ENCODE measurements around the gene HYAL1. TPM values are rescaled to one million over a fixed set of nuclear protein-coding genes. Genes with fewer than 3 reads are reported as not detected.
A peak's percentile ranks its signal among the peaks of the same experiment; 100 is the strongest.

Gene HYAL1
- total RNA-seq, 4 donors from 2014 or later = 1.8 to 8.9 (median 4.8) TPM

DNA sequence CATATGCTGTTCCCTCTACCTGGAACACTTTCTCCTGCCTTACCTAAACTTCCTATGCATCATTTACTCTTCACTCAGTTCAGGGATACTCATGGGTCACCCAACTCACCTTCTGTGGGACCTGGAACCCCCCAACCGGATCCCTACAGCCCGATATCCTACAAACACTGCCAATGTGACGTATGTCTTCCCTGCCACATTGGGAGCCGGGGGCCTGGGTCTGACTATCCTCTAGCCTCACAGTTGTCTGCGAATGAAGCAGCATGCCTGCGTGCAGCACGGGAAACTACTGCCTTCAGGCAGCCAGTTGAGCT is 46.8 kb upstream of the HYAL1 start:
- no peaks in the 10 kb centered on the region for H3K27me3 ChIP-seq
- no peak for TF ChIP-seq POLR2A (IDR thresholded peaks at IDR 0.05)
- TF ChIP-seq, protein P1, sequence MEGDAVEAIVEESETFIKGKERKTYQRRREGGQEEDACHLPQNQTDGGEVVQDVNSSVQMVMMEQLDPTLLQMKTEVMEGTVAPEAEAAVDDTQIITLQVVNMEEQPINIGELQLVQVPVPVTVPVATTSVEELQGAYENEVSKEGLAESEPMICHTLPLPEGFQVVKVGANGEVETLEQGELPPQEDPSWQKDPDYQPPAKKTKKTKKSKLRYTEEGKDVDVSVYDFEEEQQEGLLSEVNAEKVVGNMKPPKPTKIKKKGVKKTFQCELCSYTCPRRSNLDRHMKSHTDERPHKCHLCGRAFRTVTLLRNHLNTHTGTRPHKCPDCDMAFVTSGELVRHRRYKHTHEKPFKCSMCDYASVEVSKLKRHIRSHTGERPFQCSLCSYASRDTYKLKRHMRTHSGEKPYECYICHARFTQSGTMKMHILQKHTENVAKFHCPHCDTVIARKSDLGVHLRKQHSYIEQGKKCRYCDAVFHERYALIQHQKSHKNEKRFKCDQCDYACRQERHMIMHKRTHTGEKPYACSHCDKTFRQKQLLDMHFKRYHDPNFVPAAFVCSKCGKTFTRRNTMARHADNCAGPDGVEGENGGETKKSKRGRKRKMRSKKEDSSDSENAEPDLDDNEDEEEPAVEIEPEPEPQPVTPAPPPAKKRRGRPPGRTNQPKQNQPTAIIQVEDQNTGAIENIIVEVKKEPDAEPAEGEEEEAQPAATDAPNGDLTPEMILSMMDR (IDR thresholded peaks at IDR 0.05) = no peak
- H3K4me3 ChIP-seq = peak overlapping the region; percentile 64 to 97 (median 79)
- peak overlapping the region; percentile 87 to 99 (median 95) for H3K27ac ChIP-seq
- H3K36me3 ChIP-seq = peaks cover 17 to 48% (median 22%) of the 10 kb centered on the region in 3 donors
- WGBS, 2 donors = 3 to 5% methylated on average over 4 to 5 of the region's 7 CpGs
- no peak for DNase-seq
- intact Hi-C loops (cut with DNase I) = no loop called here
- no peaks in the 10 kb centered on the region for H3K9me3 ChIP-seq
- H3K4me1 ChIP-seq = peaks cover 25 to 92% (median 32%) of the 10 kb centered on the region in 3 donors

DNA sequence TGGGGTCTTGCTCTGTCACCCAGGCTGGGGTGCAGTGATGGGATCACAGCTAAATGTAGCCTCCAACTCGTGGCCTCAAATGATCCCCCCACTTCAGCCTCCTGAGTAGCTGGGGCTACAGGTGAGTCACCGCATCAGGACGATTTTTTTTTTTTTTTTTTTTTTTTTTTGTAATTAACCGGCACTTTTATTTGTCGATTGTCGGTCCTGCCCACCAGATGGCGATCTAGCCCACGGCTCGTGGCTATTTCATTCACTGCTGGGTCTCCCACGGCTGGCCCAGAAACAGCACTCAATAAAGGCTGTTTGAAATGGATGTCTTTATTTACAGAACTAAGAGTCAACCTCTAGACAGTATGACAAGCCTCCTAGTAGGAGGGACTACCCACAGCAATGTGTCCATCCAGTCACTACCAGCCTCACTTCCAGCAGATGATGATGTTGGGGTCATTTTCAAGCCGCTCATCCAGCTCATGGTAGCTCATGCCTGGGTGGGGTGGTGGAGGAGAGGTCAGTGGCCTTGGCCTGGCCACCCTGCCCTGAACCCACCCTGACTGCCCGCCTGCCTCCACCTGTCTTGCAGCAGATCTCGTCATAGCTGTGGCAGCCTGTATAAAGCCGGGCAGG is 43.9 kb upstream of the HYAL1 start:
- TF ChIP-seq, protein P1 (IDR thresholded peaks at IDR 0.05) = peak in 5 of 6 experiments; percentile 22 to 62 (median 48)
- no peak for TF ChIP-seq POLR2A (IDR thresholded peaks at IDR 0.05)
- Histone ChIP-seq H3K27me3 (no peaks in the 10 kb centered on the region), H3K36me3 (peaks cover 0 to 25% (median 0%) of the 10 kb centered on the region in 3 donors), H3K27ac (peak overlapping the region in 2 of 4 donors; percentile 12 to 33), H3K9me3 (no peaks in the 10 kb centered on the region), H3K4me3 (no peak overlapping the region), H3K4me1 (peaks cover 26 to 78% (median 34%) of the 10 kb centered on the region in 3 donors)
- intact Hi-C loops (cut with DNase I) = no loop called here
- DNase-seq = no peak
- WGBS, 2 donors = 22 to 29% methylated on average over 12 to 13 of the region's 14 CpGs

DNA sequence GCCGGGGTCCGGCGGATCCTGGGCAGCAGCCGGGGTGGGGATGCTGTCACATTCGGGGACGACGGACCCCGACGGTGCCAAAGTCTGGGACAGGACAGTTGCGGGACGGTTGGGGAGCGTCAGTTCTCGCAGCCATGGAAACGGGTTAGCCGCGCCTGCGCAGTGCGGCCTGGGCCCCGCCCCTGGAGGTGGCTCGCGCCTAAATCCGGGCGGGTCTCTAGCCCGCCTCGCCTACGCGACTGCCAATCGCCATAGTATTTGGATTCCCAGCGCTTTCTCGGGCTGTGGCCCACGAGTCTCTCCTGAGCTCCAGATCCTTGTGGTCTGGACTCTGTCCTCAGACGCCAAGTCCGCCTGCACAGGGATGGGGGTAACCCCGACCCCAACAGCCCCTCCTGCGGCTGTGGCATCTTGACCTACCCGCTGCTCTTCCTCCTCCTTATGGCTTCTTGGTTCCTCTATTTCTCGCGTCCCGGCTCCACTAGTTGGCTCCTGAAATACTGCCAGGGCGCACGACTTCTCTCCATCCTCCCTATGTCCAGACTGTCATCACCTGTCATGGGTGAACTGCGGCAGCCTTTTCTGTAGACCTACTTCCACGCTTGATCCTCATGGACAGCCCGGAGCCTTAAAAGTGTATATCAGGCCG is 42.3 kb upstream of the HYAL1 start, which contains the start of gene ZMYND10:
ZMYND10 (minus strand) TSS at position 147 of the 649 bp plus-strand sequence. CDS start 153 bp downstream, outside the sequence.
- Histone ChIP-seq H3K4me3 (peak within 1 kb of the TSS; percentile 18 to 60 (median 36)), H3K27ac (peak within 1 kb of the TSS in 3 of 4 donors; percentile 48 to 63 (median 55)), H3K27me3 (no peaks in the 10 kb centered on the region), H3K36me3 (peaks cover 0 to 21% (median 0%) of the 10 kb centered on the region in 3 donors), H3K9me3 (no peaks in the 10 kb centered on the region), H3K4me1 (peaks cover 26 to 81% (median 32%) of the 10 kb centered on the region in 3 donors)
- no peak for DNase-seq
- intact Hi-C loops (cut with DNase I) = no loop called here
- TF ChIP-seq, protein P1 (IDR thresholded peaks at IDR 0.05) = no peak
- TF ChIP-seq POLR2A (IDR thresholded peaks at IDR 0.05) = no peak
- 20 to 26% methylated on average over 12 to 16 of the region's 45 CpGs for WGBS, 2 donors

DNA sequence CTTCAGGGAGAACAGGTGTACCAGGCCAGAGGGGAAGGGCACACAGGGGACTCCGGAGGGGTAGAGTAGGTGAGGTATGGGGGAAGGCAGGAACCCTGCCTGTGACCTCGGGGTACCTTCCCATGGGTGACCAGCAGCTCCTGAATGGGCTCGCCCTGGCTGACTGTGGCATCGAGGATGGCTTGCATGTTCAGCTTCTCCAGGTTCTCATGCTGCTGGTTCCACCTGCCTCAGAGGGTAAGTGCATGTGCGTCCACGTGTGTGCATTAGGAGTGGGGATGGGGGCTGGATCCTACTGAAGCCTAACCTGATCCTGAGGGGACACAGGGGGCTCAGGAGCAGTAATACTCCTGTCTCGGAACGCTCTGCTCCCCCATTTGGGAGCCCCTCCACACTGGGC is 41.6 kb upstream of the HYAL1 start:
- TF ChIP-seq POLR2A (IDR thresholded peaks at IDR 0.05) = no peak
- TF ChIP-seq, protein P1 (IDR thresholded peaks at IDR 0.05) = no peak
- H3K9me3 ChIP-seq = no peaks in the 10 kb centered on the region
- H3K4me3 ChIP-seq = peak overlapping the region in 3 of 4 donors; percentile 30 to 60 (median 43)
- DNase-seq = no peak
- H3K4me1 ChIP-seq = peaks cover 32 to 82% (median 33%) of the 10 kb centered on the region in 3 donors
- peaks cover 0 to 21% (median 0%) of the 10 kb centered on the region in 3 donors for H3K36me3 ChIP-seq
- no peak overlapping the region for H3K27ac ChIP-seq
- intact Hi-C loops (cut with DNase I) = no loop called here
- H3K27me3 ChIP-seq = no peaks in the 10 kb centered on the region
- WGBS, 2 donors = 61 to 75% methylated on average over 4 to 6 of the region's 8 CpGs

Data from esophagus squamous epithelium (tissue), 5 donors.